H54 (cell line): ENCODE measurements around the gene ZSWIM8.

Experiments
- DNase-seq: peaks from one replicate; pipeline ENCODE4 v3.0.0; 2011; ENCODE audit warnings: low spot score, mixed read lengths; ENCODE audit not compliant: insufficient read length
- FAIRE-seq: peaks from 3 replicates; lab custom pipeline; 2011; peaks lifted over from hg19 to GRCh38; lab: Jason Lieb, UNC
- POLR2A ChIP-seq: IDR thresholded peaks from 2 replicates; pipeline ENCODE4 v1.6.1; 2011; ENCODE audit warnings: low read depth, mild to moderate bottlenecking, low read length

ZSWIM8 gene

DNA sequence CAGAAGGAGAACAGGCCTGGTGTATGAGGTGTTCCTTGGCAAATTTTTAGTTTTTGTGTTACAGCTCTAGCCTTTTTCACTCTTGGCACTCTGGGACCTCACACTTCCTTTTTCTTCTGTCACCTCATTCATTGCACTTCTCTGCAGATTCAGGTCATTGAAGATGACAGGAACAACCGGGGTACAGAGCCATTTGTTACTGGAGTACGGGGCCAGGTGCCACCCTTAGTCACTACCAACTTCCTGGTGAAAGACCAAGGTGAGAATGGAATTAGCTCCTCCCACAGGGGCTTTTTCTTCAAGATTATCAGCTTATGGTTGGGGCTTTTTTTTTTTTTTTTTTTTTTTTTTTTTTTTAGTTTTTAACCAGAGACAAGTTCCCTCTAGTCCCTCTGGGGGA is 22.1 kb upstream of the ZSWIM8 start:
- FAIRE-seq (no peak), DNase-seq (no peak)
- TF ChIP-seq POLR2A, result no peak

DNA sequence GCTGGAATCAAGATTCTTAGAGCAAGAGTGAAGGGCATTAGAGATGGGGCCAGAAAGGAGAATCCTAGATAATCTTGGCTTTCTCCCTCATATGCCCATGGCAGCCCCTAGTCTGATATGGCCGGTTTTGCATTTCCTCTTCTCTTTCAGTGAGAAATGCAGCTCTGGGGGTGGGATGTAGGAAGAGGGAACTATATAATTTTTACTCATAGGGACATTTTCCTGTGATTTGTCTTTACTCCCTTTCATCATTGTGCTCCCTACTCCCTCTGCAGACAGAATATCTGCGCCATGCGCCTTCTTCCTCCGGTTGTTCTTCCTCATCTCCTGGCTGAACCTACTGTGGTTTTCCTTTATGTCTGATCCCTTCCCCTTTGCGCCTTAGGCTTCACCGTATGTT is 20.3 kb upstream of the ZSWIM8 start:
- FAIRE-seq, result no peak
- no peak for DNase-seq
- TF ChIP-seq POLR2A, result no peak

DNA sequence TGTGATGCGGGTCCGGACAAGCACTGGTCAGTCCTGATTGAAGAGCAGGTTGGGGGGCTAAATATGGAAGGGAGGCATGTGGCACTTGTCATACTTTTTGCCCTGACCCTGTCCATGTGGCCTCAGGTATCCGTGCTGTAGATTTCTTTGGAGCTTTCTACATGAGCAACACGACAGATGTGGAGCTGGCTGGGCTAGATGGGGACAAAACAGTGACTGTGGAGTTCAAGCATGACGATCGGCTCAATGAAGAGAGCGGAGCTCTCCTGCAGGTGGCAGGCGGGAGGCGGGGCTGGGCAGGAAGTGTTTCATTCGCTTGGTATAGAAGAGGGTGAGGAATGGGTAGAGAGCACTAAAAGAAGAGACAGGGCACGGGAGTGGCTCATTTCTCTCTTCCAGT is 16.5 kb upstream of the ZSWIM8 start:
- TF ChIP-seq POLR2A, result no peak
- FAIRE-seq, result no peak
- no peak for DNase-seq

DNA sequence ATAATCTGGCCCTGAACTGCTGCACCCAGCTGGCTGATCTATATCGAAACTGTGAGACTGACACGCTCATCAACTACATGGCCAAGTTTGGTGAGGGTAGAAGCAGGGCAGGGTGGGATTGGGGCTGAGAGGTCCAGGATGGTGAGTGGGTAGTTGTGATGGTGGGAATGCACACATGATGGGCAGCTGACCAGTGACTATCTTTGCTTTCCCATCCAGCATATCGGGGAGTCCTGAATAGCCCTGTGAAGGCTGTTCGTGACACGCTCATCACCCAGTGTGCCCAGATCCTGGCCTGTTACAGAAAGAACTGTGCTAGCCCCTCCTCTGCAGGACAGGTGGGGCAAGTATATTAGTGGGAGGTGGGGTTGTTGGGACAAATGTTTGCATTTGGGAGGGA is 16.0 kb upstream of the ZSWIM8 start:
- DNase-seq (no peak), FAIRE-seq (no peak)
- TF ChIP-seq POLR2A, result no peak

DNA sequence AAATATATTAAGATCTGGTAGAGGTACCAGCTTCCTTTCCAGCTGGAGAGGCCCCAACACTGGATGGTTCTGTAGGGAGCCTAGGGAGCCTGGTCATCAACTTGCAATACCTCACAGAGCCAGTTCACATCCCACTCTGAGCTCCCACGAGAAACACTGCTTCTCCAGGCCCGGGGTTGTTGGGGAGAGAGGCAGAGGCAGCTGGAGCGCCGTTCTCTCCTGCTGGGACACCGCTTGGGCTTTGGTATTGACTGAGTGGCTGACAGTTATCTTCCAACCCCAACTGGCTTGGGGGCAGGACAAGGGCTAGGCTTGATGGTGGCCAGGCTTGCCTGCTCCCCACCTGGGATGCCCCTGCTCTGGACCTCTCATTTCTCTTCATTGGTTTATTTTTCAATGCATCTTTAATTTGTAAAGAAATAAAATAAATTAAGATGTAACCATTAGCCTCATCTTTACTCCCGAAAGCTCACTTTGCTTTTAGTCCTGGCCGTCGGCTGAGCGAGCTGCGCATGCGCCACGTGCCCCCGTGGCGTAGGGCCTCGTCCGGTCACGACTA is 13.6 kb upstream of the ZSWIM8 start:
- TF ChIP-seq POLR2A, result no peak
- DNase-seq (no peak), FAIRE-seq (no peak)

DNA sequence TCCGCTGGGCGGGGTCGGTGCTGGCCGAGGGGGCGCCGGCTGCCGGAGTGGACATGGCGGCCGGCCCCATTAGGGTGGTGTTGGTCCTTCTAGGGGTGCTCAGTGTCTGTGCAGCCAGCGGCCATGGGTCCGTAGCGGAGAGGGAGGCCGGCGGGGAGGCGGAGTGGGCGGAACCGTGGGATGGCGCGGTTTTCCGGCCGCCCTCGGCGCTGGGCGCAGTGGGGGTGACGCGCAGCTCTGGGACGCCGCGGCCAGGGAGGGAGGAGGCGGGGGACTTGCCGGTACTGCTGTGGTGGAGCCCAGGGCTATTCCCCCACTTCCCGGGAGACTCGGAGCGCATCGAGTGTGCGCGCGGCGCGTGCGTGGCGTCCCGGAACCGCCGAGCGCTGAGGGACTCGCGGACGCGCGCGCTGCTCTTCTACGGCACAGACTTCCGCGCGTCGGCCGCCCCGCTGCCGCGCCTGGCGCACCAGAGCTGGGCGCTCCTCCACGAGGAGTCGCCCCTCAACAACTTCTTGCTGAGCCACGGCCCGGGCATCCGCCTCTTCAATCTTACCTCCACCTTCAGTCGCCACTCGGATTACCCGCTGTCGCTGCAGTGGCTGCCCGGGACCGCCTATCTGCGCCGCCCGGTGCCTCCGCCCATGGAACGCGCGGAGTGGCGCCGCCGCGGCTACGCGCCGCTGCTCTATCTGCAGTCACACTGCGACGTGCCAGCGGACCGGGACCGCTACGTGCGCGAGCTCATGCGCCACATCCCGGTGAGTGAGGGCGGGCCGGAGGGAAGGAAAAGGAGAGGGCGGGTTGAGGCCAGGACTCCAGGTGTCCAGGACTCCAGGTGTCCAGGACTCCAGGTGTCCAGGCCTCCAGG is 12.9 kb upstream of the ZSWIM8 start:
- no peak for FAIRE-seq

DNA sequence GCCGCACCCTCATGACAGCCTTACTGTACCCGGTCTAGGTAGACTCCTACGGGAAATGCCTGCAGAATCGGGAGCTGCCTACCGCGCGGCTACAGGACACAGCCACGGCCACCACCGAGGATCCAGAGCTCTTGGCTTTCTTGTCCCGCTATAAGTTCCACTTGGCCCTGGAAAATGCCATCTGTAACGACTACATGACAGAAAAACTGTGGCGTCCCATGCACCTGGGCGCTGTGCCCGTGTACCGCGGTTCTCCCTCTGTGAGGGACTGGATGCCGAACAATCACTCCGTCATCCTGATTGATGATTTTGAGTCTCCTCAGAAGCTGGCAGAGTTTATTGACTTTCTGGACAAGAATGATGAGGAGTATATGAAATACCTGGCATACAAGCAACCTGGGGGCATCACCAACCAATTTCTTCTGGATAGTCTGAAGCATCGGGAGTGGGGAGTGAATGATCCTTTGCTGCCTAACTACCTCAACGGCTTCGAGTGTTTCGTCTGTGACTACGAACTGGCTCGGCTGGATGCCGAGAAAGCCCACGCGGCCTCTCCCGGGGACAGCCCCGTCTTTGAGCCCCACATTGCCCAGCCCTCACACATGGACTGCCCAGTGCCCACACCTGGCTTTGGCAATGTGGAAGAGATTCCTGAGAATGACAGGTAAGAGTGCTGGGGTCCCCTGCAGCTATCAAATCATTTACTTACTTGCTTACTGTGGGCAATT is 12.1 kb upstream of the ZSWIM8 start:
- FAIRE-seq (no peak), DNase-seq (no peak)
- TF ChIP-seq POLR2A, result no peak

More for the DNA sequence above, 12.9 kb upstream of the ZSWIM8 start:
- TF ChIP-seq POLR2A, result no peak; the same call in none of the 2 replicates
- peak; percentile 89 for DNase-seq

DNA sequence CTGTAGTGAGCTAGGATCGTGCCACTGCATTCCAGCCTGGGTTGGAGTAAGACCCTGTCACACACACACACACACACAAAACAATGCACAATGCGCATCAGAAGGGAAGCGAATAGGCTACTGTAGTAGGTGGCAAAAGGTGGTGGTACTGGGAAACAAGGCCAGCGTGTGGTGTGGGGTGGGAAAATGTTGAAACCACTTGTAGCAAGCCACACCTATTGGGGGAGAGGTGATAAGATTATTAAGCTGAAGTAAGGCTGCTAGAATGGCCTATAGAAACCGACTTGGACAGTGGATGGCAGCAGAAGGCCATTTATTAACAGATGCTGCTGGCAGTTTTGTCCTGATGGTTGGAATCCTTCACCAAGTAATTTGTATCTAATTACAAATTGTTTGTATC is 10.8 kb upstream of the ZSWIM8 start:
- DNase-seq (no peak), FAIRE-seq (no peak)
- no peak for TF ChIP-seq POLR2A

DNA sequence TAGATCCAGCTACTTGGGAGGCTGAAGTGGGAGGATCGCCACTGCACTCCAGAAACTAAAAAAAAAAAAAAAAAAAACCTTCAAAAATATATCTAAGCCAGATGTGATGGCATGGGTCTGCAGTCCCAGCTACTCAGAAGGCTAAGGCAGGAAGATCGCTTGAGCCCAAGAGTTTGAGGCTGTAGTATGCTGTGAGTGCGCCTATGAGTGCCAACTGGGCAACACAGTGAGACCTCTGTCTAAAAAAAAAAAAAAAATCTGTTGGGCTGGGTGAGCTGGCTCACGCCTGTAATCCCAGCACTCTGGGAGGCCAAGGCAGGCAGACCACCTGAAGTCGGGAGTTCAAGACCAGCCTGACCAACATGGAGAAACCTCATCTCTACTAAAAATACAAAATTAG is 6.4 kb upstream of the ZSWIM8 start:
- DNase-seq (no peak), FAIRE-seq (no peak)
- TF ChIP-seq POLR2A, result no peak

DNA sequence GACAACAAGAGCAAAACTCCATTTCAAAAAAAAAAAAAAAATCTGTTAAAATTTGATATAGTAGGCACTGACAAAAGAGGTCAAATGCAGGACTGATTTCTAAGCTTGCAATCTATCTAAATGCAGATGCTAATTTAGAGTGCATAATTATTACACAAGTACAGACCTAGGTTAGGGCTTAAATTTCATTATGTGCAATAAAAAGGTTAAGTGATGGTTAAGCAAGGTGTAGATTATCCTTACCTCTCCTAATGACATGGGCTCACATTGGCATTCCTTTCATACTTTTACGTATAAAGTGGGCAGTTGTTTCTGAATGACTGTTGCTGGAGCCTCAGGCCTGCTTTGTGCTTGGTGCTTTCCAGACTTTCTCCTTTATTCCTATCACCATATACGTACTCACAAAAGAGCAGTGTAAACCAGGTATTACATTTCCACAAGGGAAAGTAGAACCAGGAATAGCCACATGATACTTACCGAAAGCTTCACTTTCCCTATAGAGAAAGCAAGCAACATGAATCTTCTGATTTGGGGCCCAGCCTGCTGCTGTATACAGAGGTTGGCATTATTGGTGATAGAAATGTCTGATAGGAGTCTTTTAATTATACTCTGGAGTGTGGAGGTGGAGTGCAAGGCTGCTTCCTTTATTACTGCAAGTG is 5.7 kb upstream of the ZSWIM8 start:
- FAIRE-seq, result no peak
- no peak for TF ChIP-seq POLR2A
- no peak for DNase-seq

DNA sequence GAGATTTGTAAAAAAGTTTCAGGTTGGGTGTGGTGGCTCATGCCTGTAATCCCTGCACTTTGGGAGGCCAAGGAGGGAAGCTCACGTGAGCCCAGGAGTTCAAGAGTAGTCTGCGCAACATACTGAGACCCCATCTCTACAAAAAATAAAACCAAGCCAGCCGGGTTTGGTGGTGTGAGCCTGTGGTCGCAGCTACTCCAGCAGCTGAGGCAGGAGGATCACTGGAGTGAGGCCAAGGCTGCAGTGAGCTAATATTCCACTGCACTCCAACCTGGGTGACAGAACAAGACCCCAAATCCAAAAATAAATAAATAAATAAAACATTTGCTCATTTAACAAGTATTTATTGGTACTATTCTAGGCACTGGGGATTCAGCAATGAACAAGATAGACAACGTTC is 5.1 kb upstream of the ZSWIM8 start:
- FAIRE-seq (no peak), DNase-seq (no peak)
- TF ChIP-seq POLR2A, result no peak

DNA sequence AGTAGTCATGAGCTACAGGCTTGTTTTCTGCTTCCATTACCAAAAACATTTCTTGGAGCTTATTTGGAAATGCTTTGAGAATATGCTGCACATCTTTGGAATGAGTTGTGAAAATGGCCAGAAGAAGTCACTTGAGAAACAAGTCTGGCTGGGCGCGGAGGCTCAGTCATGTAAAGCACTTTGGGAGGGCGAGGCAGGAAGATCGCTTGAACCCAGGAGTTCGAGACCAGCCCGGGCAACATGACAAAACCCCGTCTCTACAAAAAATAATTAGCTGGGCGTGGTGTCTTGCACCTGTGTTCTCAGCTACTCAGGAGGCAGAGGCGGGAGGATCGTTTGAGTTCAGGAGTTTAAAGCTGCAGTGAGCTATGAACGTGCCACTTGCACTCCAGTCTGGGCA is 4.4 kb upstream of the ZSWIM8 start:
- DNase-seq, result no peak
- no peak for TF ChIP-seq POLR2A

DNA sequence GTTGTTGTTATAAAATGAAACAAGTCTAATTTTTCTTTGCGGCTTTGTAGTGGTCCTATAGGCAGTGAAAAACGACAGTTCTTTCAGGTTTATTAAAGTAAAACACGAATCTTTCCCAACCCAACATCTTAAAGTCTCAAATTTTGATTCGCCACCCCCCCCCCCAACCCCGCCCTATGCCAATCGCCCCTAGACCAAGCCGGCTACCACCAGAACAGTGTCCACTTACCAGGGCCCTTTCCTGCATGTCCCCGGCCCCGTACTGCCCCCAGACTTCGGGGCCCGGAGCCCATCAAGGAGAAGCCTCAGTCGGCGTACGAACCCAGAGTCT is 3.9 kb upstream of the ZSWIM8 start:
- no peak for TF ChIP-seq POLR2A
- DNase-seq (no peak), FAIRE-seq (no peak)

More for the DNA sequence above, 4.4 kb upstream of the ZSWIM8 start:
- no peak for FAIRE-seq

DNA sequence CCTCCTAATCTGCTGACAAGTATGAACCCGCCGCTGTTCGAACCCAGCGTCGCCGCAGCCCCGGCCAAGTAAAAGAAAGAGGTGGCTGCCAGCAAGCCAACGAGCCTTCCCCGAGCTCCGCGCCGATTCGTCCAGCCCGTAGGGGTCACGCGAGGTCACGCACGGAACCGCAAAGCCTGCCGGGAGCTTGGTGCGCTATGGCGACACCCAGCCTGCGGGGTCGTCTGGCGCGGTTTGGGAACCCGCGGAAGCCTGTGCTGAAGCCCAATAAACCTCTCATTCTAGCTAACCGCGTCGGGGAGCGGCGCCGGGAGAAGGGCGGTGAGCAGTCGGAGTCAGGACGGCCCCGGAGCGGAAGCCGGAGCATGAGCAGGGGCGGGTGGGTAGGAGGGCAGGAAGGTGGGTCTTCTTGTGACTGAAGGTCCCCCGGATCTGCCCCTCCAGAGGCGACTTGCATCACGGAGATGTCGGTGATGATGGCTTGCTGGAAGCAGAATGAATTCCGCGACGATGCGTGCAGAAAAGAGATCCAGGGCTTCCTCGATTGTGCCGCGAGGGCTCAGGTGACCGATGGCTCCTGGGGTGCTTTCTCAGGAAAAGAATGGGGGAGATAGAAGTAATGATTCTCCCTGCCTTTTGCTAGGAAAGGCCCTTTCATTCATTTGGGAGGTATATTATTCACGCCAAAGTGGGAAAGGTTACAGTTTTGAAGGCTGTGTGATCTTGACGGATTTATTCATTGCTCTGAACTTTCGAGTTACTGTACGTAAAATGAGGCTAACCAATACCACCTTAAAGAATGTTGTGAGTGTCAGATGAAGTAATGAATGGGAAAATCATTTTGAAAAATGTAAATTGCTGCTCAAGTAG is 3.3 kb upstream of the ZSWIM8 start, which contains the start of gene CHCHD1:
Gene CHCHD1 (plus strand): TSS at position 170 of the 870 bp plus-strand sequence. CDS start 28 bp downstream, at position 198.
- DNase-seq (peak; percentile 91), FAIRE-seq (peak; percentile 83)
- peak; percentile 89 for TF ChIP-seq POLR2A
